Measurements from ENCODE around the gene CLIC6. TPM values are rescaled to one million over a fixed set of nuclear protein-coding genes. Genes with fewer than 3 reads are reported as not detected.

Gene CLIC6
- total and polyA plus RNA-seq, 2 of the 8 experiments (the other 6 are each of a cell fraction or from before 2014, with no cell fraction given) = 0.42 to 1.3 TPM

DNA sequence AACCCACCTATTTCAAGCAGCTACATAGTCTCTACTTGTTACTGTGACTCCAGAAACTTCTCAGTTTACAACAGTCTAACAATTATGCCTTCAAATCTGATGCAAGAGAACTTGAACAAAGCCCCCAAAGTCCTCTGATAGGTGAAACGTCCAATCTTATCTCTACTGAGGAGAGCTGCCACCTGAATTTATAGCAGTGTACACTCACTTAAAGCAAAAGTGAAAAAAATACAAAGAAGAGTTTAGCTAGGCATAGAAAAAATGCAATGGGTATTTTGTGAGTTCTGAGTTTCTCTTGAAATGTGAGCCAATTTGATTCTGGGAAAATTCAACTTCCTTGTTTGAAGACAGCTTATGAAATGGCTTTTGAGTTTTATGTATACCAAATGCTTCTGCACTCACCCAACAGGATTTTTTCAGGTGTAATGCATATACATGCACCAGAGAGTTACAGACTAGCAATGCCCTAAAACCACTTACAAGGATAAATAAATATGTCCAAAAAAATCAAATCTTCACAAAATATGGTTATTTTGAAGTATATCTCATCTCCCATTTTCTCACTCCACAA lies 17.8 kb upstream of the CLIC6 start (continued):
- TF ChIP-seq, protein P1, sequence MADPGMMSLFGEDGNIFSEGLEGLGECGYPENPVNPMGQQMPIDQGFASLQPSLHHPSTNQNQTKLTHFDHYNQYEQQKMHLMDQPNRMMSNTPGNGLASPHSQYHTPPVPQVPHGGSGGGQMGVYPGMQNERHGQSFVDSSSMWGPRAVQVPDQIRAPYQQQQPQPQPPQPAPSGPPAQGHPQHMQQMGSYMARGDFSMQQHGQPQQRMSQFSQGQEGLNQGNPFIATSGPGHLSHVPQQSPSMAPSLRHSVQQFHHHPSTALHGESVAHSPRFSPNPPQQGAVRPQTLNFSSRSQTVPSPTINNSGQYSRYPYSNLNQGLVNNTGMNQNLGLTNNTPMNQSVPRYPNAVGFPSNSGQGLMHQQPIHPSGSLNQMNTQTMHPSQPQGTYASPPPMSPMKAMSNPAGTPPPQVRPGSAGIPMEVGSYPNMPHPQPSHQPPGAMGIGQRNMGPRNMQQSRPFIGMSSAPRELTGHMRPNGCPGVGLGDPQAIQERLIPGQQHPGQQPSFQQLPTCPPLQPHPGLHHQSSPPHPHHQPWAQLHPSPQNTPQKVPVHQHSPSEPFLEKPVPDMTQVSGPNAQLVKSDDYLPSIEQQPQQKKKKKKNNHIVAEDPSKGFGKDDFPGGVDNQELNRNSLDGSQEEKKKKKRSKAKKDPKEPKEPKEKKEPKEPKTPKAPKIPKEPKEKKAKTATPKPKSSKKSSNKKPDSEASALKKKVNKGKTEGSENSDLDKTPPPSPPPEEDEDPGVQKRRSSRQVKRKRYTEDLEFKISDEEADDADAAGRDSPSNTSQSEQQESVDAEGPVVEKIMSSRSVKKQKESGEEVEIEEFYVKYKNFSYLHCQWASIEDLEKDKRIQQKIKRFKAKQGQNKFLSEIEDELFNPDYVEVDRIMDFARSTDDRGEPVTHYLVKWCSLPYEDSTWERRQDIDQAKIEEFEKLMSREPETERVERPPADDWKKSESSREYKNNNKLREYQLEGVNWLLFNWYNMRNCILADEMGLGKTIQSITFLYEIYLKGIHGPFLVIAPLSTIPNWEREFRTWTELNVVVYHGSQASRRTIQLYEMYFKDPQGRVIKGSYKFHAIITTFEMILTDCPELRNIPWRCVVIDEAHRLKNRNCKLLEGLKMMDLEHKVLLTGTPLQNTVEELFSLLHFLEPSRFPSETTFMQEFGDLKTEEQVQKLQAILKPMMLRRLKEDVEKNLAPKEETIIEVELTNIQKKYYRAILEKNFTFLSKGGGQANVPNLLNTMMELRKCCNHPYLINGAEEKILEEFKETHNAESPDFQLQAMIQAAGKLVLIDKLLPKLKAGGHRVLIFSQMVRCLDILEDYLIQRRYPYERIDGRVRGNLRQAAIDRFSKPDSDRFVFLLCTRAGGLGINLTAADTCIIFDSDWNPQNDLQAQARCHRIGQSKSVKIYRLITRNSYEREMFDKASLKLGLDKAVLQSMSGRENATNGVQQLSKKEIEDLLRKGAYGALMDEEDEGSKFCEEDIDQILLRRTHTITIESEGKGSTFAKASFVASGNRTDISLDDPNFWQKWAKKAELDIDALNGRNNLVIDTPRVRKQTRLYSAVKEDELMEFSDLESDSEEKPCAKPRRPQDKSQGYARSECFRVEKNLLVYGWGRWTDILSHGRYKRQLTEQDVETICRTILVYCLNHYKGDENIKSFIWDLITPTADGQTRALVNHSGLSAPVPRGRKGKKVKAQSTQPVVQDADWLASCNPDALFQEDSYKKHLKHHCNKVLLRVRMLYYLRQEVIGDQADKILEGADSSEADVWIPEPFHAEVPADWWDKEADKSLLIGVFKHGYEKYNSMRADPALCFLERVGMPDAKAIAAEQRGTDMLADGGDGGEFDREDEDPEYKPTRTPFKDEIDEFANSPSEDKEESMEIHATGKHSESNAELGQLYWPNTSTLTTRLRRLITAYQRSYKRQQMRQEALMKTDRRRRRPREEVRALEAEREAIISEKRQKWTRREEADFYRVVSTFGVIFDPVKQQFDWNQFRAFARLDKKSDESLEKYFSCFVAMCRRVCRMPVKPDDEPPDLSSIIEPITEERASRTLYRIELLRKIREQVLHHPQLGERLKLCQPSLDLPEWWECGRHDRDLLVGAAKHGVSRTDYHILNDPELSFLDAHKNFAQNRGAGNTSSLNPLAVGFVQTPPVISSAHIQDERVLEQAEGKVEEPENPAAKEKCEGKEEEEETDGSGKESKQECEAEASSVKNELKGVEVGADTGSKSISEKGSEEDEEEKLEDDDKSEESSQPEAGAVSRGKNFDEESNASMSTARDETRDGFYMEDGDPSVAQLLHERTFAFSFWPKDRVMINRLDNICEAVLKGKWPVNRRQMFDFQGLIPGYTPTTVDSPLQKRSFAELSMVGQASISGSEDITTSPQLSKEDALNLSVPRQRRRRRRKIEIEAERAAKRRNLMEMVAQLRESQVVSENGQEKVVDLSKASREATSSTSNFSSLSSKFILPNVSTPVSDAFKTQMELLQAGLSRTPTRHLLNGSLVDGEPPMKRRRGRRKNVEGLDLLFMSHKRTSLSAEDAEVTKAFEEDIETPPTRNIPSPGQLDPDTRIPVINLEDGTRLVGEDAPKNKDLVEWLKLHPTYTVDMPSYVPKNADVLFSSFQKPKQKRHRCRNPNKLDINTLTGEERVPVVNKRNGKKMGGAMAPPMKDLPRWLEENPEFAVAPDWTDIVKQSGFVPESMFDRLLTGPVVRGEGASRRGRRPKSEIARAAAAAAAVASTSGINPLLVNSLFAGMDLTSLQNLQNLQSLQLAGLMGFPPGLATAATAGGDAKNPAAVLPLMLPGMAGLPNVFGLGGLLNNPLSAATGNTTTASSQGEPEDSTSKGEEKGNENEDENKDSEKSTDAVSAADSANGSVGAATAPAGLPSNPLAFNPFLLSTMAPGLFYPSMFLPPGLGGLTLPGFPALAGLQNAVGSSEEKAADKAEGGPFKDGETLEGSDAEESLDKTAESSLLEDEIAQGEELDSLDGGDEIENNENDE (IDR thresholded peaks at IDR 0.05; ENCODE audit: insufficient replicate concordance, low read length) = no peak
